ENCODE measurements around the gene FHAD1. TPM values are rescaled to one million over a fixed set of nuclear protein-coding genes. Genes with fewer than 3 reads are reported as not detected.

The FHAD1 gene
- total and polyA plus RNA-seq, 2 experiments from 2014 or later = 0.13 to 0.68 TPM

GRCh38 chr1:15391366-15391765, 144.3 kb downstream of the FHAD1 start:
- peaks cover 10% of the 10 kb centered on the region for H3K4me1 ChIP-seq (ENCODE audit: insufficient read depth)
- H3K9me2 ChIP-seq (replicated peaks; ENCODE audit: insufficient read depth) = no peaks in the 10 kb centered on the region
- H3K79me2 ChIP-seq = no peaks in the 10 kb centered on the region
- no peak overlapping the region for H2AFZ ChIP-seq
- H3K9me3 ChIP-seq (ENCODE audit: low read depth) = no peaks in the 10 kb centered on the region
- no peak for TF ChIP-seq EZH2 (IDR thresholded peaks at IDR 0.05; ENCODE audit: borderline replicate concordance)
- no peak for TF ChIP-seq EZH2phosphoT487 (IDR thresholded peaks at IDR 0.05; ENCODE audit: low read depth, severe bottlenecking, unreplicated experiment)
- TF ChIP-seq, protein P1, sequence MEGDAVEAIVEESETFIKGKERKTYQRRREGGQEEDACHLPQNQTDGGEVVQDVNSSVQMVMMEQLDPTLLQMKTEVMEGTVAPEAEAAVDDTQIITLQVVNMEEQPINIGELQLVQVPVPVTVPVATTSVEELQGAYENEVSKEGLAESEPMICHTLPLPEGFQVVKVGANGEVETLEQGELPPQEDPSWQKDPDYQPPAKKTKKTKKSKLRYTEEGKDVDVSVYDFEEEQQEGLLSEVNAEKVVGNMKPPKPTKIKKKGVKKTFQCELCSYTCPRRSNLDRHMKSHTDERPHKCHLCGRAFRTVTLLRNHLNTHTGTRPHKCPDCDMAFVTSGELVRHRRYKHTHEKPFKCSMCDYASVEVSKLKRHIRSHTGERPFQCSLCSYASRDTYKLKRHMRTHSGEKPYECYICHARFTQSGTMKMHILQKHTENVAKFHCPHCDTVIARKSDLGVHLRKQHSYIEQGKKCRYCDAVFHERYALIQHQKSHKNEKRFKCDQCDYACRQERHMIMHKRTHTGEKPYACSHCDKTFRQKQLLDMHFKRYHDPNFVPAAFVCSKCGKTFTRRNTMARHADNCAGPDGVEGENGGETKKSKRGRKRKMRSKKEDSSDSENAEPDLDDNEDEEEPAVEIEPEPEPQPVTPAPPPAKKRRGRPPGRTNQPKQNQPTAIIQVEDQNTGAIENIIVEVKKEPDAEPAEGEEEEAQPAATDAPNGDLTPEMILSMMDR (IDR thresholded peaks at IDR 0.05; ENCODE audit: poor library complexity) = no peak
- peaks cover 6% of the 10 kb centered on the region for H3K27me3 ChIP-seq
- no peak for DNase-seq (ENCODE audit: low spot score)
- no peak overlapping the region for H3K4me3 ChIP-seq
- no peak overlapping the region for H3K27ac ChIP-seq
- H3K4me2 ChIP-seq = no peak overlapping the region
- H3K36me3 ChIP-seq (replicated peaks; ENCODE audit: insufficient read depth, low read depth) = no peaks in the 10 kb centered on the region
- no peaks in the 10 kb centered on the region for H4K20me1 ChIP-seq (ENCODE audit: insufficient read depth, poor library complexity, severe bottlenecking)
- 73% methylated on average over 4 of the region's 4 CpGs for WGBS (ENCODE audit: low lambda C conversion rate, missing lambda C conversion rate)

DNA sequence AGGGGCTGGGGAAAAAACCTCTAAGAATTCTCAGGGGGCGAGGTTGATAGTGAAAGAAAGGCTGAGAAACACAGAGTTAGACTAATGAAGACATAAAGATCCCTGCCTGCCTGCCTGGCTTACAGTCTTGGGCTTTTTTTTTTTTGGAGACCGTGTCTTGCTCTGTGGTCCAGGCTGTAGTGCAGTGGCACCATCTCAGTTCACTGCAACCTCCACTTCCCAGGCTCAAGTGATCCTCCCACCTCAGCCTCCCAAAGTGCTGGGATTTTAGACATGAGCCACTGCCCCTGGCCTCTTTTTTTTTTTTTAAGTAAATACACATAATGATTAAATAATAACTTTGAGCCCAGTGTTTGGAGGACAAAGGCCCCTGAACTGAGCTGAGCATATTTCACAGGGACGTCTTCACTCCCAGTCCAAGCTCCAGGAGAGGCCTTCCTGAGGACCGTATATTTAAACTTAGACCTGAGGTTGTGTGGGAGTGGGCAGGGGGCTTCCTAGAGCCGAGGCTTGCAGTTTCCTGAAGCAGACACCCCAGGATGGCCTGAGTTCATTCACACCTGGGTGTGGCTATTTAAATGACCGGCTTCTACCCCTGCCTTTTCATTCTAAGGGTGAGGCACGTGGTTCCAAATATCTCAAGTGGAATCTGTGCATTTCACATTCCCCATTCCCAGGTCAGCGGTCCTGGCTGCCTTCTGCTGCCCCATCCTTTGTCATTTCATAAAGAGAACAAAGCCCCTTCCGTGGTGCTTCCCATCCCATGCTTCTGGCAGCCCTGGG, 146.6 kb downstream of the FHAD1 start:
- H3K27me3 ChIP-seq = no peaks in the 10 kb centered on the region
- no peak for DNase-seq (ENCODE audit: low spot score)
- no peak overlapping the region for H3K4me3 ChIP-seq
- H3K4me1 ChIP-seq (ENCODE audit: insufficient read depth) = peaks cover 10% of the 10 kb centered on the region
- no peaks in the 10 kb centered on the region for H4K20me1 ChIP-seq (ENCODE audit: insufficient read depth, poor library complexity, severe bottlenecking)
- H3K9me3 ChIP-seq (ENCODE audit: low read depth) = no peaks in the 10 kb centered on the region
- H2AFZ ChIP-seq = no peak overlapping the region
- TF ChIP-seq, protein P1 (IDR thresholded peaks at IDR 0.05; ENCODE audit: poor library complexity) = no peak
- no peak for TF ChIP-seq EZH2phosphoT487 (IDR thresholded peaks at IDR 0.05; ENCODE audit: low read depth, severe bottlenecking, unreplicated experiment)
- TF ChIP-seq EZH2 (IDR thresholded peaks at IDR 0.05; ENCODE audit: borderline replicate concordance) = no peak
- 53% methylated on average over 9 of the region's 9 CpGs for WGBS (ENCODE audit: low lambda C conversion rate, missing lambda C conversion rate)
- H3K79me2 ChIP-seq = no peaks in the 10 kb centered on the region
- H3K27ac ChIP-seq = no peak overlapping the region
- H3K9me2 ChIP-seq (replicated peaks; ENCODE audit: insufficient read depth) = no peaks in the 10 kb centered on the region
- H3K36me3 ChIP-seq (replicated peaks; ENCODE audit: insufficient read depth, low read depth) = no peaks in the 10 kb centered on the region
- H3K4me2 ChIP-seq = peak overlapping the region; percentile 3

GRCh38 chr1:15394258-15394690, 147.3 kb downstream of the FHAD1 start:
- 34% methylated on average over 3 of the region's 3 CpGs for WGBS (ENCODE audit: low lambda C conversion rate, missing lambda C conversion rate)
- peaks cover 10% of the 10 kb centered on the region for H3K4me1 ChIP-seq (ENCODE audit: insufficient read depth)
- no peaks in the 10 kb centered on the region for H3K27me3 ChIP-seq
- H4K20me1 ChIP-seq (ENCODE audit: insufficient read depth, poor library complexity, severe bottlenecking) = no peaks in the 10 kb centered on the region
- DNase-seq (ENCODE audit: low spot score) = no peak
- no peaks in the 10 kb centered on the region for H3K9me2 ChIP-seq (replicated peaks; ENCODE audit: insufficient read depth)
- H2AFZ ChIP-seq = no peak overlapping the region
- H3K79me2 ChIP-seq = no peaks in the 10 kb centered on the region
- H3K4me3 ChIP-seq = no peak overlapping the region
- H3K9me3 ChIP-seq (ENCODE audit: low read depth) = no peaks in the 10 kb centered on the region
- H3K36me3 ChIP-seq (replicated peaks; ENCODE audit: insufficient read depth, low read depth) = no peaks in the 10 kb centered on the region
- TF ChIP-seq, protein P1 (IDR thresholded peaks at IDR 0.05; ENCODE audit: poor library complexity) = no peak
- TF ChIP-seq EZH2phosphoT487 (IDR thresholded peaks at IDR 0.05; ENCODE audit: low read depth, severe bottlenecking, unreplicated experiment) (no peak), EZH2 (IDR thresholded peaks at IDR 0.05; ENCODE audit: borderline replicate concordance) (no peak)
- H3K27ac ChIP-seq = no peak overlapping the region
- H3K4me2 ChIP-seq = peak overlapping the region; percentile 3

All from hepatocyte (in vitro differentiated cells).